ENCODE data around the gene SLC9A9.

The SLC9A9 gene

DNA sequence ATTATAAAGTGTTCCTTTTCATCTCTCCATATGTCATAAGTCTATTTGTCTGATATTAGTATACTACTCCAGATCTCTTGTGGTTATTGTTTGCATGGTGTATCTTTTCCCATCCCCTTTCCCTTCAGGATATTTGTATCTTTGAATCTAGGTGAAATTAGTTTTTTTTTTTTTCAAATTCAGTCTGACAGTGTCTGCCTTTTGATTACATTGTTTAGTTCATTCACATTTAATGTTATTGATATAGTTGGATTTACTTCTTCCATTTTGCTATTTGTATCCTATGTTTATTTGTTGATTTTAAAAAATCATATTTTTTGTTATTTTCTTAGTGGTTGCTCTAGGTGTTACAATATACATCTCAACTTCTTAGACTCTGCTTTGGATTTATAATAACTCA lies 445.7 kb downstream of the SLC9A9 start:
- Mint-ChIP-seq H3K9me3 (no peaks in the 10 kb centered on the region), H3K4me1 (ENCODE audit: low read depth) (no peaks in the 10 kb centered on the region), H3K27me3 (no peaks in the 10 kb centered on the region), H3K4me3 (no peak overlapping the region), H3K27ac (no peak overlapping the region), H3K36me3 (ENCODE audit: low read depth) (no peaks in the 10 kb centered on the region)
- intact Hi-C loops (cut with micrococcal nuclease), result no loop called here

- peaks cover 1% of the 10 kb centered on the region for H3K36me3 Mint-ChIP-seq (ENCODE audit: low read depth)
- no peaks in the 10 kb centered on the region for H3K27me3 Mint-ChIP-seq
- H3K4me3 Mint-ChIP-seq, result no peak overlapping the region
- no peaks in the 10 kb centered on the region for H3K4me1 Mint-ChIP-seq (ENCODE audit: low read depth)
- H3K9me3 Mint-ChIP-seq, result peaks cover 20% of the 10 kb centered on the region
- H3K27ac Mint-ChIP-seq, result no peak overlapping the region
- intact Hi-C loops (cut with micrococcal nuclease), result no loop called here
Observed at GRCh38 chr3:143396790-143397189, 451.5 kb downstream of the SLC9A9 start.

- Mint-ChIP-seq H3K27me3 (no peaks in the 10 kb centered on the region), H3K36me3 (ENCODE audit: low read depth) (peaks cover 6% of the 10 kb centered on the region), H3K27ac (no peak overlapping the region), H3K9me3 (peaks cover 35% of the 10 kb centered on the region), H3K4me3 (no peak overlapping the region), H3K4me1 (ENCODE audit: low read depth) (no peaks in the 10 kb centered on the region)
- intact Hi-C loops (cut with micrococcal nuclease), result no loop called here
Observed at GRCh38 chr3:143389388-143389787, 458.9 kb downstream of the SLC9A9 start.

- Mint-ChIP-seq H3K9me3 (peaks cover 21% of the 10 kb centered on the region), H3K4me3 (no peak overlapping the region), H3K27ac (no peak overlapping the region), H3K4me1 (ENCODE audit: low read depth) (no peaks in the 10 kb centered on the region), H3K27me3 (no peaks in the 10 kb centered on the region), H3K36me3 (ENCODE audit: low read depth) (peaks cover 6% of the 10 kb centered on the region)
- intact Hi-C loops (cut with micrococcal nuclease), result no loop called here
Observed at GRCh38 chr3:143387425-143387824, 460.8 kb downstream of the SLC9A9 start.

DNA sequence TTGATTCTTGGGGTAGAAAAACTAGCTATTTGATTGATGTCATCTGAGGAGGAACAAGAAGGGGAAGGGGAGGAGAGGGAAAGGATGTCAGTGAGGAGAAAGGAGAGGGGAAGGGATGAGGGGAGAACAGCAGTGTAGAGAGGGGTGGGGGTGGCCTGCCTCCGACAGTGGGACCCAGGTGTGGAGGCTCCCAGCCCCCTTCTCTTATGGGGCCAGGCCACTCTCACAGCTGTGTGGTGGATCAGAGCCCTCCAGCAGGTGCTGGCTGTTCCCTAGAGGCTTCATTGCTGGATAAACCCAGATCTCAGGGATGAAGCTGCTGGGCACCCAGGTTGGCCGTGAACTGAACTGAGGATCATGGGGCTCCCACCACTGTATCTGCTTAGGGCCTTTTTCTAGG lies 464.2 kb downstream of the SLC9A9 start:
- Mint-ChIP-seq H3K9me3 (peaks cover 8% of the 10 kb centered on the region), H3K27ac (no peak overlapping the region), H3K27me3 (no peaks in the 10 kb centered on the region), H3K4me1 (ENCODE audit: low read depth) (no peaks in the 10 kb centered on the region), H3K36me3 (ENCODE audit: low read depth) (peaks cover 7% of the 10 kb centered on the region), H3K4me3 (no peak overlapping the region)
- intact Hi-C loops (cut with micrococcal nuclease), result no loop called here

- H3K4me3 Mint-ChIP-seq, result no peak overlapping the region
- peaks cover 8% of the 10 kb centered on the region for H3K9me3 Mint-ChIP-seq
- H3K36me3 Mint-ChIP-seq (ENCODE audit: low read depth), result peaks cover 7% of the 10 kb centered on the region
- no peaks in the 10 kb centered on the region for H3K27me3 Mint-ChIP-seq
- no peaks in the 10 kb centered on the region for H3K4me1 Mint-ChIP-seq (ENCODE audit: low read depth)
- intact Hi-C loops (cut with micrococcal nuclease), result no loop called here
- no peak overlapping the region for H3K27ac Mint-ChIP-seq
Observed at GRCh38 chr3:143383421-143383820, 464.8 kb downstream of the SLC9A9 start.

GRCh38 chr3:143382816-143383215 lies 465.5 kb downstream of the SLC9A9 start:
- Mint-ChIP-seq H3K27ac (no peak overlapping the region), H3K27me3 (no peaks in the 10 kb centered on the region), H3K36me3 (ENCODE audit: low read depth) (peaks cover 7% of the 10 kb centered on the region), H3K9me3 (peaks cover 8% of the 10 kb centered on the region), H3K4me1 (ENCODE audit: low read depth) (no peaks in the 10 kb centered on the region), H3K4me3 (no peak overlapping the region)
- intact Hi-C loops (cut with micrococcal nuclease), result no loop called here

DNA sequence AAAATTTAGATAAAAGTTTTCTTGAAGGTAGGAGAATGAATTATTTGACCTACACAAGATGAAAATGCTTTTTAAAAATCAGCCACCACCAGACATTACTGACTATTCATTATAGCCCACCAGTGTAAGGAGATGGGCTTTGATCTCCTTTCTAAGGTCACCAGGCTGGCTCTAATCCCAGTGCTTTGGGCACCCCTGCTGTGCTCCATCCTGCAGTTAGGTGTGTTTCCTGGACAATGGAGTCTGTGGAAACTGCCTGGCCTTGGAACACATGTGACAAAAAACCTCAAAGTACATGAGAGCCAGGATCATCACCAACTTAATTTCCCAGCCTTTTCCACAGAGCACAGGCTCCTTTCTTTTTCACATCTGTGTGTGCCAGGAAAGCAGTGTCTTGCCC lies 467.8 kb downstream of the SLC9A9 start:
- H3K36me3 Mint-ChIP-seq (ENCODE audit: low read depth), result peaks cover 7% of the 10 kb centered on the region
- intact Hi-C loops (cut with micrococcal nuclease), result no loop called here
- no peak overlapping the region for H3K4me3 Mint-ChIP-seq
- H3K4me1 Mint-ChIP-seq (ENCODE audit: low read depth), result no peaks in the 10 kb centered on the region
- no peak overlapping the region for H3K27ac Mint-ChIP-seq
- no peaks in the 10 kb centered on the region for H3K27me3 Mint-ChIP-seq
- H3K9me3 Mint-ChIP-seq, result peaks cover 8% of the 10 kb centered on the region

GRCh38 chr3:143375698-143376097 lies 472.6 kb downstream of the SLC9A9 start:
- Mint-ChIP-seq H3K4me1 (ENCODE audit: low read depth) (no peaks in the 10 kb centered on the region), H3K27ac (no peak overlapping the region), H3K27me3 (no peaks in the 10 kb centered on the region), H3K4me3 (no peak overlapping the region), H3K9me3 (no peaks in the 10 kb centered on the region), H3K36me3 (ENCODE audit: low read depth) (no peaks in the 10 kb centered on the region)
- intact Hi-C loops (cut with micrococcal nuclease), result no loop called here

GRCh38 chr3:143367171-143367570 lies 481.1 kb downstream of the SLC9A9 start:
- H3K9me3 Mint-ChIP-seq, result no peaks in the 10 kb centered on the region
- no peaks in the 10 kb centered on the region for H3K27me3 Mint-ChIP-seq
- no peak overlapping the region for H3K4me3 Mint-ChIP-seq
- H3K4me1 Mint-ChIP-seq (ENCODE audit: low read depth), result peaks cover 10% of the 10 kb centered on the region
- no peak overlapping the region for H3K27ac Mint-ChIP-seq
- peaks cover 11% of the 10 kb centered on the region for H3K36me3 Mint-ChIP-seq (ENCODE audit: low read depth)
- intact Hi-C loops (cut with micrococcal nuclease), result no loop called here

GRCh38 chr3:143366672-143367071 lies 481.6 kb downstream of the SLC9A9 start:
- intact Hi-C loops (cut with micrococcal nuclease), result no loop called here
- Mint-ChIP-seq H3K27ac (no peak overlapping the region), H3K36me3 (ENCODE audit: low read depth) (peaks cover 16% of the 10 kb centered on the region), H3K9me3 (no peaks in the 10 kb centered on the region), H3K4me3 (no peak overlapping the region), H3K27me3 (no peaks in the 10 kb centered on the region), H3K4me1 (ENCODE audit: low read depth) (peaks cover 11% of the 10 kb centered on the region)

GRCh38 chr3:143363949-143364348 lies 484.3 kb downstream of the SLC9A9 start:
- H3K4me3 Mint-ChIP-seq, result no peak overlapping the region
- intact Hi-C loops (cut with micrococcal nuclease), result no loop called here
- peaks cover 11% of the 10 kb centered on the region for H3K4me1 Mint-ChIP-seq (ENCODE audit: low read depth)
- H3K27ac Mint-ChIP-seq, result no peak overlapping the region
- no peaks in the 10 kb centered on the region for H3K27me3 Mint-ChIP-seq
- no peaks in the 10 kb centered on the region for H3K9me3 Mint-ChIP-seq
- H3K36me3 Mint-ChIP-seq (ENCODE audit: low read depth), result peaks cover 22% of the 10 kb centered on the region

GRCh38 chr3:143363276-143363675 lies 485.0 kb downstream of the SLC9A9 start:
- H3K4me3 Mint-ChIP-seq, result no peak overlapping the region
- H3K27ac Mint-ChIP-seq, result no peak overlapping the region

GRCh38 chr3:143362115-143362991 lies 485.9 kb downstream of the SLC9A9 start:
- Mint-ChIP-seq H3K27me3 (no peaks in the 10 kb centered on the region), H3K36me3 (ENCODE audit: low read depth) (peaks cover 22% of the 10 kb centered on the region), H3K4me3 (no peak overlapping the region), H3K27ac (no peak overlapping the region), H3K9me3 (no peaks in the 10 kb centered on the region), H3K4me1 (ENCODE audit: low read depth) (peaks cover 11% of the 10 kb centered on the region)
- intact Hi-C loops (cut with micrococcal nuclease), result no loop called here

More at GRCh38 chr3:143363276-143363675, 485.0 kb downstream of the SLC9A9 start:
- Mint-ChIP-seq H3K36me3 (ENCODE audit: low read depth) (peaks cover 22% of the 10 kb centered on the region), H3K4me1 (ENCODE audit: low read depth) (peaks cover 11% of the 10 kb centered on the region), H3K27me3 (no peaks in the 10 kb centered on the region), H3K9me3 (no peaks in the 10 kb centered on the region)
- intact Hi-C loops (cut with micrococcal nuclease), result no loop called here

GRCh38 chr3:143361589-143361988 lies 486.7 kb downstream of the SLC9A9 start:
- Mint-ChIP-seq H3K9me3 (no peaks in the 10 kb centered on the region), H3K27ac (no peak overlapping the region), H3K36me3 (ENCODE audit: low read depth) (peaks cover 22% of the 10 kb centered on the region), H3K4me1 (ENCODE audit: low read depth) (peaks cover 11% of the 10 kb centered on the region), H3K27me3 (no peaks in the 10 kb centered on the region), H3K4me3 (no peak overlapping the region)
- intact Hi-C loops (cut with micrococcal nuclease), result no loop called here
